HEK293T (cell line): ENCODE results near the gene MME.

Experiments
- HDGF ChIP-seq: fragments of 450-650 bp; IDR thresholded peaks from 2 replicates; pipeline ENCODE4 v1.6.1; 2017; ENCODE audit warnings: antibody characterized with exemption, borderline replicate concordance
- NFRKB ChIP-seq: fragments of 450-650 bp; IDR thresholded peaks from 2 replicates; pipeline ENCODE4 v1.6.1; 2016; ENCODE audit warnings: mild to moderate bottlenecking, moderate library complexity

GRCh38 chr3:155230382-155230781, 150.3 kb downstream of the MME start:
- TF ChIP-seq HDGF, result no peak
- no peak for TF ChIP-seq NFRKB
